SK-N-SH (cell line): Measurements from ENCODE around the gene CDS2. TPM values are rescaled to one million over a fixed set of nuclear protein-coding genes. Genes with fewer than 3 reads are reported as not detected.

Source experiments
- CTCF ChIA-PET: fragments of 300-600, 350-600 bp; formaldehyde crosslinking; extraction: SDS; loops from one replicate; lab custom pipeline; 2021; lab: Yijun Ruan, JAX
- POLR2A ChIA-PET: fragments of 350-600 bp; sonication (Branson Sonifier 250); formaldehyde crosslinking; extraction: SDS; loops from one replicate; lab custom pipeline; 2020; ENCODE audit warnings: antibody characterized with exemption, inconsistent platforms; lab: Yijun Ruan, JAX
- DNase-seq: peaks from one replicate; pipeline ENCODE4 v3.0.0; 2012
- H2AFZ ChIP-seq: fragments of 200-600 bp; sonication (generic); 2 replicates; pipeline ENCODE4 v1.8.1; 2016; ENCODE audit warnings: antibody characterized with exemption, mild to moderate bottlenecking, low read depth
- H3F3A ChIP-seq: fragments of 200-600 bp; sonication (generic); replicated peaks from 2 replicates; pipeline ENCODE3; 2016; ENCODE audit warnings: antibody characterized with exemption, mild to moderate bottlenecking; ENCODE audit not compliant: insufficient read depth
- H3K27ac ChIP-seq, 2 experiments: fragments of 200-500 bp in 1 of 2; fragments of 200-600 bp in 1 of 2; sonication (Bioruptor generic) in 1 of 2; sonication (generic), shearing (Covaris generic) in 1 of 2; 2 replicates each; pipeline versions ENCODE4 v1.5.1 to v1.6.1; 2014 to 2016; ENCODE audit warnings: low read depth in 2 of 2, inconsistent platforms in 1 of 2, low read length in 1 of 2, mild to moderate bottlenecking in 1 of 2, mixed read lengths in 1 of 2
- H3K27me3 ChIP-seq: fragments of 200-600 bp; sonication (generic), shearing (Covaris generic); 2 replicates; pipeline ENCODE4 v1.6.1; 2016; ENCODE audit warnings: mixed run types; ENCODE audit not compliant: insufficient read depth
- H3K36me3 ChIP-seq, 2 experiments: fragments of 200-500 bp in 1 of 2; fragments of 200-600 bp in 1 of 2; sonication (Bioruptor generic) in 1 of 2; sonication (generic) in 1 of 2; replicated peaks in 1 of 2; 2 replicates each; pipeline versions ENCODE3 to v1.5.1; 2014 to 2016; ENCODE audit warnings: low read length in 1 of 2, mild to moderate bottlenecking in 1 of 2; ENCODE audit not compliant: insufficient read depth in 2 of 2, control insufficient read depth in 1 of 2
- H3K4me1 ChIP-seq, 2 experiments: fragments of 200-500 bp in 1 of 2; fragments of 200-600 bp in 1 of 2; sonication (Bioruptor generic) in 1 of 2; sonication (generic), shearing (Covaris generic) in 1 of 2; 2 replicates each; pipeline versions ENCODE4 v1.5.1 to v1.6.1; 2014 to 2016; ENCODE audit warnings: low read depth in 1 of 2, low read length in 1 of 2, mixed run types in 1 of 2; ENCODE audit not compliant: insufficient read depth in 2 of 2, control insufficient read depth in 1 of 2
- H3K4me2 ChIP-seq: fragments of 200-600 bp; sonication (generic), shearing (Covaris generic); 2 replicates; pipeline ENCODE4 v1.6.1; 2017; ENCODE audit warnings: mixed run types
- H3K4me3 ChIP-seq, 2 experiments: fragments of 200-500 bp in 1 of 2; fragments of 200-600 bp in 1 of 2; sonication (Bioruptor generic) in 1 of 2; sonication (generic), shearing (Covaris generic) in 1 of 2; 2 replicates each; pipeline versions ENCODE4 v1.5.1 to v1.8.1; 2014 to 2016; ENCODE audit warnings: low read depth in 2 of 2, inconsistent platforms in 1 of 2, low read length in 1 of 2, mild to moderate bottlenecking in 1 of 2, mixed read lengths in 1 of 2, moderate library complexity in 1 of 2
- H3K79me2 ChIP-seq: fragments of 200-600 bp; sonication (generic); 2 replicates; pipeline ENCODE4 v1.8.1; 2017; ENCODE audit warnings: mild to moderate bottlenecking; ENCODE audit not compliant: insufficient read depth
- H3K9ac ChIP-seq: fragments of 200-600 bp; sonication (generic); 2 replicates; pipeline ENCODE4 v1.6.1; 2017; ENCODE audit warnings: mixed run types
- H3K9me2 ChIP-seq: fragments of 200-600 bp; sonication (generic); 2 replicates; pipeline ENCODE4 v1.6.1; 2017; ENCODE audit warnings: mixed run types
- H3K9me3 ChIP-seq: fragments of 200-600 bp; sonication (generic); 2 replicates; pipeline ENCODE4 v1.6.1; 2017; ENCODE audit warnings: mixed run types, mild to moderate bottlenecking, moderate library complexity
- H4K20me1 ChIP-seq: fragments of 200-600 bp; sonication (generic); 2 replicates; pipeline ENCODE4 v1.6.1; 2017; ENCODE audit warnings: mild to moderate bottlenecking, mixed run types; ENCODE audit not compliant: insufficient read depth
- CHD2 ChIP-seq: fragments of 150-350 bp; IDR thresholded peaks from 2 replicates; pipeline ENCODE4 v1.6.1; 2018; ENCODE audit warnings: low read length; ENCODE audit not compliant: partially characterized antibody
- CTCF ChIP-seq: fragments of 200-600 bp; sonication (generic); IDR thresholded peaks from 2 replicates; pipeline ENCODE4 v1.6.1; 2017; ENCODE audit warnings: antibody characterized with exemption, mild to moderate bottlenecking, moderate library complexity
- EZH2phosphoT487 ChIP-seq: fragments of 200-600 bp; sonication (generic); IDR thresholded peaks from 2 replicates; pipeline ENCODE4 v1.6.1; 2017; ENCODE audit warnings: low read depth, mixed run types, mild to moderate bottlenecking, antibody characterized with exemption, moderate library complexity, borderline replicate concordance
- FOXJ3 ChIP-seq: sonication (generic); formaldehyde crosslinking; IDR thresholded peaks from 2 replicates; pipeline ENCODE4 v1.5.1; 2020; ENCODE audit warnings: mild to moderate bottlenecking, missing genetic modification reagents
- FOXM1 ChIP-seq: IDR thresholded peaks from 2 replicates; pipeline ENCODE4 v1.4.0; 2012; ENCODE audit warnings: low read depth, mild to moderate bottlenecking
- GABPA ChIP-seq: IDR thresholded peaks from 2 replicates; pipeline ENCODE4 v1.4.0; 2012; ENCODE audit warnings: low read depth, mild to moderate bottlenecking
- GATA2 ChIP-seq: sonication (generic); formaldehyde crosslinking; IDR thresholded peaks from 2 replicates; pipeline ENCODE4 v1.5.0; 2020; ENCODE audit warnings: mild to moderate bottlenecking, missing genetic modification reagents
- IRF3 ChIP-seq: fragments of 150-350 bp; IDR thresholded peaks from 2 replicates; pipeline ENCODE4 v1.6.1; 2016; ENCODE audit warnings: mild to moderate bottlenecking, low read depth, low read length
- MEF2A ChIP-seq: IDR thresholded peaks from 2 replicates; pipeline ENCODE4 v1.4.0; 2012; ENCODE audit warnings: low read depth, borderline replicate concordance
- NFIC ChIP-seq: IDR thresholded peaks from 2 replicates; pipeline ENCODE4 v1.4.0; 2012; ENCODE audit warnings: borderline replicate concordance
- NRF1 ChIP-seq: IDR thresholded peaks from 2 replicates; pipeline ENCODE4 v1.6.1; 2012; ENCODE audit warnings: low read depth, mild to moderate bottlenecking, low read length
- RCOR1 ChIP-seq: fragments of 150-350 bp; IDR thresholded peaks from 2 replicates; pipeline ENCODE4 v1.6.1; 2017; ENCODE audit warnings: antibody characterized with exemption, low read length
- RFX5 ChIP-seq: IDR thresholded peaks from 2 replicates; pipeline ENCODE4 v1.6.1; 2012; ENCODE audit warnings: mild to moderate bottlenecking, improper control_type of control experiment, low read length
- SIN3A ChIP-seq: IDR thresholded peaks from 2 replicates; pipeline ENCODE4 v1.6.1; 2012; ENCODE audit warnings: low read depth, mild to moderate bottlenecking, low read length, moderate library complexity, borderline replicate concordance
- TAF1 ChIP-seq: IDR thresholded peaks from 2 replicates; pipeline ENCODE4 v1.6.1; 2012; ENCODE audit warnings: low read depth, mild to moderate bottlenecking, low read length, moderate library complexity, borderline replicate concordance
- TCF12 ChIP-seq: IDR thresholded peaks from 2 replicates; pipeline ENCODE4 v1.4.0; 2012
- TEAD4 ChIP-seq: IDR thresholded peaks from 2 replicates; pipeline ENCODE4 v1.4.0; 2012; ENCODE audit warnings: mild to moderate bottlenecking, borderline replicate concordance; ENCODE audit not compliant: insufficient read depth
- YY1 ChIP-seq: IDR thresholded peaks from 2 replicates; pipeline ENCODE4 v1.4.0; 2012; ENCODE audit warnings: low read depth, mild to moderate bottlenecking
- polyA plus RNA-seq, 3 experiments: library from polyadenylated mRNA; depleted of rRNA; stranded (reverse); fragments of >200 nt; gene quantifications; 2 replicates each; pipeline ENCODE4 v1.2.3, GENCODE V29; 2012
- TF ChIP-seq, protein P1 (sequence below): IDR thresholded peaks from 2 replicates; pipeline ENCODE4; 2012
- TF ChIP-seq, protein P2 (sequence below): IDR thresholded peaks from 2 replicates; pipeline ENCODE4 v1.4.0; 2012; ENCODE audit warnings: low read depth, borderline replicate concordance
- TF ChIP-seq, protein P3 (sequence below): IDR thresholded peaks from 2 replicates; pipeline ENCODE4 v1.6.1; 2012; ENCODE audit warnings: mild to moderate bottlenecking, low read depth, low read length, moderate library complexity

The CDS2 gene
- polyA plus RNA-seq, 1 of the 3 experiments (the other 2 are of a cell fraction) = 13.9 TPM

DNA sequence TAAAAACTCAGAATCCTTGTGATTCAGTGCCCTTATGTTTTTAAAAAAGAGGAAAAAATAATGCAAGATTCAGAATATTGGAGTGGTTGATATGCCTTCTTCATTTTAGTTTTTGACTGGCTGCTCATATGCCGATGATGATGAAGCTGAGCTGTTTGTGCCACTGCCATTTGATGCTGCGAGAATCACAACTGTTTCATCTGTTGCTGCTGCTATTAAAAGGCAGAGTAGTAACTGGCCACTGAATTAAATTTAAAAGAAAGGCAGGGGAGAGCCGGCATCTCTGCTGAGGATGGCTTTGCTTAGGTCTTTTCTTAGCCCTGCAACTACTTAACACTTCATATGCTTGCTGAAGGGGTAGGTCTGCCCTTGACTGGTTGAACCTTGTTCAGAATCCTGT lies 33.1 kb downstream of the CDS2 start (continued):
- TF ChIP-seq TEAD4 (no peak), IRF3 (no peak), MEF2A (no peak), GATA2 (CRISPR knock-in tag) (no peak), RCOR1 (no peak)

DNA sequence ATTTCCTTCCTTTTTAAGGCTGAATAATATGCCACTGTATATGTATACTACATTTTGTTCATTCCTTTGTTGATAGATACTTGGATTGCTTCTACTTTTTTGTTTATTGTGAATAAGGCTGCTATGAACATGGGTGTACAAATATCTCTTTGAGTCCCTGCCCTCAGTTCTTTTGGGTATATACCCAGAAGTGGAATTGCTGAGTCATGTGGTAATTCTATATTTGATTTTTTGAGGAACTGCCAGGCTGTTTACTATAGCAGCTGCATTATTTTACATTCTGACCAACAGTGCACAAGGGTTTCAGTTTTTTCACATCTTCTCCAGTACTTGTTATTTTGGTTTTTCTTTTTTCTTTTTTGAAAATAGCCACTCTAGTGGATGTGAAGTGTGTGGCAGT lies 34.1 kb downstream of the CDS2 start:
- H3K9ac ChIP-seq = no peak overlapping the region
- no peaks in the 10 kb centered on the region for H3K36me3 ChIP-seq
- no peak for DNase-seq
- no peaks in the 10 kb centered on the region for H3K9me3 ChIP-seq
- no peak overlapping the region for H3K4me3 ChIP-seq
- no peak for TF ChIP-seq NRF1
- TF ChIP-seq TCF12 = no peak
- no peak for TF ChIP-seq IRF3
- TF ChIP-seq, protein P1, sequence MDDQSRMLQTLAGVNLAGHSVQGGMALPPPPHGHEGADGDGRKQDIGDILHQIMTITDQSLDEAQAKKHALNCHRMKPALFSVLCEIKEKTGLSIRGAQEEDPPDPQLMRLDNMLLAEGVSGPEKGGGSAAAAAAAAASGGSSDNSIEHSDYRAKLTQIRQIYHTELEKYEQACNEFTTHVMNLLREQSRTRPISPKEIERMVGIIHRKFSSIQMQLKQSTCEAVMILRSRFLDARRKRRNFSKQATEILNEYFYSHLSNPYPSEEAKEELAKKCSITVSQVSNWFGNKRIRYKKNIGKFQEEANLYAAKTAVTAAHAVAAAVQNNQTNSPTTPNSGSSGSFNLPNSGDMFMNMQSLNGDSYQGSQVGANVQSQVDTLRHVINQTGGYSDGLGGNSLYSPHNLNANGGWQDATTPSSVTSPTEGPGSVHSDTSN = no peak
- TF ChIP-seq YY1 = no peak
- TF ChIP-seq CHD2 = no peak
- no peak for TF ChIP-seq MEF2A
- TF ChIP-seq FOXM1 = no peak
- TF ChIP-seq NFIC = no peak
- TF ChIP-seq RFX5 = no peak
- TF ChIP-seq GABPA = no peak
- TF ChIP-seq, protein P2, sequence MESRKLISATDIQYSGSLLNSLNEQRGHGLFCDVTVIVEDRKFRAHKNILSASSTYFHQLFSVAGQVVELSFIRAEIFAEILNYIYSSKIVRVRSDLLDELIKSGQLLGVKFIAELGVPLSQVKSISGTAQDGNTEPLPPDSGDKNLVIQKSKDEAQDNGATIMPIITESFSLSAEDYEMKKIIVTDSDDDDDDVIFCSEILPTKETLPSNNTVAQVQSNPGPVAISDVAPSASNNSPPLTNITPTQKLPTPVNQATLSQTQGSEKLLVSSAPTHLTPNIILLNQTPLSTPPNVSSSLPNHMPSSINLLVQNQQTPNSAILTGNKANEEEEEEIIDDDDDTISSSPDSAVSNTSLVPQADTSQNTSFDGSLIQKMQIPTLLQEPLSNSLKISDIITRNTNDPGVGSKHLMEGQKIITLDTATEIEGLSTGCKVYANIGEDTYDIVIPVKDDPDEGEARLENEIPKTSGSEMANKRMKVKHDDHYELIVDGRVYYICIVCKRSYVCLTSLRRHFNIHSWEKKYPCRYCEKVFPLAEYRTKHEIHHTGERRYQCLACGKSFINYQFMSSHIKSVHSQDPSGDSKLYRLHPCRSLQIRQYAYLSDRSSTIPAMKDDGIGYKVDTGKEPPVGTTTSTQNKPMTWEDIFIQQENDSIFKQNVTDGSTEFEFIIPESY = no peak
- no peak for TF ChIP-seq CTCF
- TF ChIP-seq, protein P3, sequence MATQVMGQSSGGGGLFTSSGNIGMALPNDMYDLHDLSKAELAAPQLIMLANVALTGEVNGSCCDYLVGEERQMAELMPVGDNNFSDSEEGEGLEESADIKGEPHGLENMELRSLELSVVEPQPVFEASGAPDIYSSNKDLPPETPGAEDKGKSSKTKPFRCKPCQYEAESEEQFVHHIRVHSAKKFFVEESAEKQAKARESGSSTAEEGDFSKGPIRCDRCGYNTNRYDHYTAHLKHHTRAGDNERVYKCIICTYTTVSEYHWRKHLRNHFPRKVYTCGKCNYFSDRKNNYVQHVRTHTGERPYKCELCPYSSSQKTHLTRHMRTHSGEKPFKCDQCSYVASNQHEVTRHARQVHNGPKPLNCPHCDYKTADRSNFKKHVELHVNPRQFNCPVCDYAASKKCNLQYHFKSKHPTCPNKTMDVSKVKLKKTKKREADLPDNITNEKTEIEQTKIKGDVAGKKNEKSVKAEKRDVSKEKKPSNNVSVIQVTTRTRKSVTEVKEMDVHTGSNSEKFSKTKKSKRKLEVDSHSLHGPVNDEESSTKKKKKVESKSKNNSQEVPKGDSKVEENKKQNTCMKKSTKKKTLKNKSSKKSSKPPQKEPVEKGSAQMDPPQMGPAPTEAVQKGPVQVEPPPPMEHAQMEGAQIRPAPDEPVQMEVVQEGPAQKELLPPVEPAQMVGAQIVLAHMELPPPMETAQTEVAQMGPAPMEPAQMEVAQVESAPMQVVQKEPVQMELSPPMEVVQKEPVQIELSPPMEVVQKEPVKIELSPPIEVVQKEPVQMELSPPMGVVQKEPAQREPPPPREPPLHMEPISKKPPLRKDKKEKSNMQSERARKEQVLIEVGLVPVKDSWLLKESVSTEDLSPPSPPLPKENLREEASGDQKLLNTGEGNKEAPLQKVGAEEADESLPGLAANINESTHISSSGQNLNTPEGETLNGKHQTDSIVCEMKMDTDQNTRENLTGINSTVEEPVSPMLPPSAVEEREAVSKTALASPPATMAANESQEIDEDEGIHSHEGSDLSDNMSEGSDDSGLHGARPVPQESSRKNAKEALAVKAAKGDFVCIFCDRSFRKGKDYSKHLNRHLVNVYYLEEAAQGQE = no peak
- TF ChIP-seq EZH2phosphoT487 = no peak
- no peak for TF ChIP-seq TAF1
- TF ChIP-seq SIN3A = no peak
- no peak for TF ChIP-seq TEAD4
- TF ChIP-seq FOXJ3 (CRISPR knock-in tag) = no peak
- no peak overlapping the region for H3K4me2 ChIP-seq
- no peak overlapping the region for H3K27ac ChIP-seq
- ChIA-PET POLR2A (no interaction called here), CTCF (interaction anchor here (1.0 kb wide), 1 partner anchor 31 kb away, joined by 3 read pairs; no protein-coding TSS in a partner anchor)
- peaks cover 72% of the 10 kb centered on the region for H3K79me2 ChIP-seq
- no peaks in the 10 kb centered on the region for H3F3A ChIP-seq
- H2AFZ ChIP-seq = no peak overlapping the region
- H3K27me3 ChIP-seq = no peaks in the 10 kb centered on the region
- no peaks in the 10 kb centered on the region for H3K9me2 ChIP-seq
- H3K4me1 ChIP-seq = peaks cover 6 to 7% of the 10 kb centered on the region in 2 experiments; a peak in 2 of 4 replicates
- H4K20me1 ChIP-seq = peaks cover 22% of the 10 kb centered on the region; the same call in 1 of the 2 replicates
